GM19240 (cell line): Measurements from ENCODE around the gene RTEL1.
A peak's percentile ranks its signal among the peaks of the same experiment; 100 is the strongest.

Source experiments
- DNase-seq: peaks from one replicate; pipeline ENCODE4 v3.0.0; 2011; ENCODE audit warnings: low spot score; ENCODE audit not compliant: insufficient read length

The RTEL1 gene

GRCh38 chr20:63697868-63698545, 39.9 kb downstream of the RTEL1 start:
- peak; percentile 0 for DNase-seq

DNA sequence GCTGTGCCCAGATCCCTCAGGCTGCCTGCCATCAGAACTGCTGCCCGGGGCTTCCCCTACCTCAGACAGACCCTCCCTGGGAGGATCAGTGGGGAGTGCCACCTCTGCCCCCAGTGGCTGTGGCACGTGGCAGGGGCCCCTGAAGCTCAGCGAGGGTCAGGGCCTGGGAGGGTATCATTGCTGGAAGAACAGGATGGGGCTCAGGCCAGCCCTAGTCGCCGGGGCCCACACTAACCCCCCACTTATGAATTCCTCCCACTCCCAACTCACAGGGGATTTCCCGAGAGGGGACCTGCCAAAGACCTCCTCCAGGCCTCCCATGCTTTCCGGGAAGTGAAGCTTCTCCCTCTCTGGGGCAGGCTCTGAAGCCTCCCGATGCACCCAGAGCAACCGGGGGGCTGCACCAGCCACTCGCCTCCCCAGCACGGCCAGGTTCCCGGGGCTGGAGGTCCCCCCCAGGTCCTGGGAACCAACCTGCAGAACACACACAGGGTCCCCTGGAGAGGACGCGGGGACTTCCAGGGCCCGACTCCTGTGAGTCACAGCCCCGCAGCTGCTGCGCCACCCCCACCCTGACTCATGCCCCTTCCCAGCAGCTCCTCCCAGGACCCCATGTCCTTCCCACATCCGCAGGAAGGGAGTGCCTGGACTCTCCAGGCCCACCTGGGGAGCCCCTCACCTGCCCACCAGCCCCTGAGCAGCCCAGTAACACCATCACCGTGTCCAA, 40.8 kb downstream of the RTEL1 start:
- DNase-seq: peak; percentile 17

DNA sequence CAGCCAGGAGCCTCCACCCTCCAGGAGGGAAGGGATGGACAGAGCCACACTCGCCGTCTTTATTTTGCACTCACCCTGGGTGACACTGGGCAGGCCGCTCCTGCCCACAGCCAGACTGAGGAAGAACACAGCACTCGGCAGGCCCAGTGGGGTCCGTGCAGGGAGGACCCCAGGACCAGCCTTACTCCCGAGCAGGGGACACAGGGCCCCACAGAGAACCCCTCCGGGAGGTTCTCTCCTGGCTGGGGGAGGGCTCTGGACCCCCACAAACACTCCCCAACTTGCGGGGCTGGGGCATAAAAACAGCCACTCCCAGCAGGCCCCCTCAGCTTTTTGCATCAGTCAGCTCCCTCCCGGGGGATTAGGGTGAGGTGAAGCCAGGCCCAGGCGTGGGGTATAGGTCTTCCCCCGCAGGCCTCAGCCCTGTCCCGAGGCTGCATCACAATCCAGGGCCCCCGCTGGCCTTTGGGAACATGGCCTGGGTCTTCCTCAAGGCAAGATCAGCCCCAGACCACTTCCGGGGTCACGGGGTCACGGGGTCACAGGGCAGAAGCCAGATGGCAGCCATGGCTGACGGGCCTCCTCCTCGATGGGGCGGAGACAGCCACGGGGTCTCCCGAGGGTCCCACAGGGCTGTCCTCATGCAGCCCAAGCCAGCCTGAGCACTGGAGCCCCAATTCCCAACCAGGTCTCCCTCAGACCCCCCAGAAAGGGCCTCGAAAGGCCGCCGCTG, 41.5 kb downstream of the RTEL1 start:
- peak; percentile 2 for DNase-seq

DNA sequence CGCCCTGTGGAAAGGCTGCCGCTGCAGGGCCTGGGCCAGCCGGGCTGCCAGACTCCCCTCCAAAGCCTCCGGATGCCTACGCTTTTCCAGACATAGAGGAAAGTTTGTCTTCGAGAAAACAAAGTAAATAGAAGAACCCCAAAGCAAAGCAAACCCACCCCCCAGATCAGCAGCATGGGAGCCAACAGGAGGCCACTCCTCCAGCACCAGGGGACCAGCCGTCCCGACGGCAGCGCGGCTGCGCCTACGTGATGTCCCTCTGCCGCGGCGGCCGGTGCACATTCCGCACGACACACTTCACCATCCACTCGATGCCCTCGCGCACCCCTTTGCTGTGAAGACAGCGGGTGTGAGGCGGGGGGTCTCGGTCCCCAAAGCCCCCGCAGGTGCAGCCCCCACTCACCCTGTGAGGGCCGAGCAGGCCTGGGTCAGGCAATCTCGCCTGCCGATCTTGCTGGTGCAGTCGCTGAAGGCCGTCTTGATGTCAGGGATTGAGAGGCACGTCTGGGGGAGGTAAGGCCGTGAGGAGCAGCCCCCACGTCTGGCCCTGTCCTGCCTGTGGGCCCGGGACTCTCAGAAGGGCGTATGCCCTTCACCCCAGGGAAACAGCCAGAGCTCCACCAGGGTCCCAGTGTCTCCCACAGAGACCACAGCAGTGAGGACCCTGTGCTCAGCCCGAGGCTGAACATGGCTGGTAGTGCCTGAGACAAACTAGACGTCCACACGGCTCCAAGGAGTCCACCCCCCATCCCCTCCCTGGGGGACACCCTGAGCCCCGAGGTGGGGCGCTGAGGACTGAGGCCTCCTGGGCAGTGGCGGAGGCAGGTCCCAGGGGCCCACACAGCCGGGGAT, 42.3 kb downstream of the RTEL1 start:
- peak; percentile 1 for DNase-seq

DNA sequence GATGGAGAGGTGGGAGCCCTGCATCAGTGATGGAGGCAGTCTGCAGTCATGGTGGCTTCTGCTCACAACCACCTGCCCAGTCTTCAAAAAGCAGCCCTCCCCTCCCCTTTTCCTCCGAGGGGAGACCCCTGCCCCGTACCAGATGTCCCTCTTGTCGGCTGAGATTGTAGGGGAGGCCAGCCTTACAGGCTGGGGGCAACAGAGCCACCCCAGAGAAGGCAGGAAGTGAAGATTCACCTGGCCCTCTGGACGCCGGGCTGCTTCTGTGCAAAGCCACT, 42.9 kb downstream of the RTEL1 start:
- no peak for DNase-seq

DNA sequence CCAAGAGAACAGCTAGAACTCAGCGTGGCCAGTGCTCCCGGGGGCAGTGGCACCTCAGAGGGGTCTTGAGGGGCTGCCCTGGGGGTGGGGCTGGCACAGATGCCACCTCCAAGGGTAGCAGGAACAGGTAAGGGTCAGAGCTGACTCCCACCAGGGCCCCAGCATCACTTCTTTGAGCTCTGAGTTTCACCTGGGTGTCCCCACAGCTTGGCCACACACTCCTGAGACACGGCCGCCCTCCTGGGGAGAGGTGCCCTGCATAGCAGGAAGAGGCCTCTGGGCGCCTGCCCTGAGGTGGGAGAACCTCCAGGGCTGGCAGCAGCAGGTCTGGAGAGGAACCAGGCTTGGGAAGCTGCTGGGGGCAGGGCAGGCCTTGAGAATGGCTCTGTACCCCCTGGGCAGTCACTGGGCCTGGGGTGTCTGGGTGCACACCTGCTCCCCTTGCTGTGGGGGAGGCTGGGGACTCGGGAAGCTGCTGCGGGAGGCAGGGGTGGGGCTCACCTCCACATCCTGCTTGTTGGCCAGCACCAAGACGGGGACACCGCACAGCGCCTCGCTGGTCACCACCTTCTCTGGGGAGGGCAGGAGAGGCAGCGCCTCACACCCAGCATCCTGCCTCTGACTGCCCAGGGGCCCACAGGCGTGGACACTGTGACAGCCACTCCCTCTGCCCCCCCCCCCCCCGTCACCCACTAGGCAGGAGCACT, 43.4 kb downstream of the RTEL1 start:
- DNase-seq: peak; percentile 1

DNA sequence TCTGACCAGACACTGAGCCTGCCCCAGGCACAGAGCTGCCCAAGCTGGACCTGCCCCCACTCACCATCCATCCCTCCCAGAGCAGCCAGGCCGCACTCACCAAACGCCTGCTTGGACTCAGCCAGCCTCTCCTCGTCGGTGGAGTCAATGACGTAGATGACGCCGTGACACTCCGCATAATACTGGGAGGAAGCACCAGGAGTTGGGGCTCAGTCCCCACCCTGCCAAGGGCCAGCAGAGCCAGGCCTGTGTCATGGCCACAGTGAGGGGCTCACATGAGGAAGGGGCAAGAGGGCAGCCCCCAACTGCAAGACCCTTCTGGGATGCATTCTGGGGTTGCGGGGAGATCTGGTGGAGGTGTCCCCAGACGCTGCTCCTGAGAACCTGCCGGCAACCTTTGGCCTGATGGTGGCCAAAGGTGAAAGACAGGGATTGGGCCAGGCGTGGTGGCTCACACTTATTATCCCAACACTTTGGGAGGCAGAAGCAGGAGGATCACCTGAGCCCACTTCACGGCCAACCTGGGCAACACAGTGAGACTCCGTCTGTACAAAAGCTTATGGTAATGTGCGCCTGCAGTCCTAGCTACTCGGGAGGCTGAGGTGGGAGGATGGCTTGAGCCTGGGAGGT, 44.0 kb downstream of the RTEL1 start:
- DNase-seq: no peak

GRCh38 chr20:63702751-63703470, 44.8 kb downstream of the RTEL1 start:
- DNase-seq: no peak

GRCh38 chr20:63703471-63703975, 45.4 kb downstream of the RTEL1 start:
- DNase-seq: no peak

- no peak for DNase-seq
Observed at GRCh38 chr20:63703976-63704748, 46.0 kb downstream of the RTEL1 start.

GRCh38 chr20:63704749-63705117, 46.6 kb downstream of the RTEL1 start:
- no peak for DNase-seq

GRCh38 chr20:63705232-63706026, 47.3 kb downstream of the RTEL1 start:
- no peak for DNase-seq

DNA sequence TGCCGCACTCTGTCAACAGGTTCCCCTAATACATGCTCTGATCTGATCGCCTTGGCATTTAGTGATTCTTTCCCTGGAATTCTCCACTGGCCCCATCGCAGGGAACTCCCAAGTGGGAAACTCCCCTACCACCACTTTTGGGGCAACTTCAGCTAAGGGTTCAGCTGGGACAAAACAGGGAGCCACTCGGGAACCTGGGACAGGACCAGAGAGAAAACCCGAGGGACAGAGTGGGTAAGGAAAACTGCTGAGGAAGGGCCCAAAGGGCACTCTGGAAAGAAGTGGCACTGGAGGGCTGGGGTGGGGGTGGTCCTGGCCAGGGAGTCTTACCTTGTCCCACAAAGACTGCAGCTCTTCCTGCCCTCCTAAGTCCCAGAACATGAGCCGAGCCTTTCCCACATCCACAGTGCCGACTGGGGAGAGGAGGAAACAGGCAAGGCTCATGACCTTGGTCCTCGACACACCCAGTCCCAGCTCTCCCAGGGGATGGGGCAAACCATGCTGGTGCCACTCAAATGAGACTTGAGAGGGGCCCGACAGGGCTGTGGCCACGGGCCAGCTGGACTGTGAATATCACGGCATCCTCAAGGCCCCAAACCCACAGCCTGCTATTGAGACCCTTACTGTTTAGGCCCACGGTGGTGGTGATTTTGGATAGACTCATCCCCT, 48.0 kb downstream of the RTEL1 start:
- no peak for DNase-seq

GRCh38 chr20:63706852-63707557, 48.9 kb downstream of the RTEL1 start:
- no peak for DNase-seq

GRCh38 chr20:63707558-63708300, 49.6 kb downstream of the RTEL1 start, which contains the start of the genes ARFRP1 and ZGPAT:
Gene ARFRP1 (minus strand): TSS chr20:63707976. CDS start chr20:63707091, 885 bp downstream.
Gene ZGPAT (plus strand): TSS chr20:63708039. CDS start chr20:63708581, 542 bp downstream.
- DNase-seq: peak; percentile 83
